Liver (tissue), 9 donors: Measurements from ENCODE around the gene CHD3. TPM values are rescaled to one million over a fixed set of nuclear protein-coding genes. Genes with fewer than 3 reads are reported as not detected.

Source experiments
- DNase-seq: peaks from one replicate; pipeline ENCODE4 v3.0.0-alpha.2; 2017; ENCODE audit warnings: low spot score
- H3K27ac ChIP-seq, 2 donors: one replicate each; pipeline ENCODE4 v1.7.0; 2013; ENCODE audit warnings: inconsistent platforms in 2 of 2, low read length in 2 of 2, control low read depth in 1 of 2, low read depth in 1 of 2, mild to moderate bottlenecking in 1 of 2
- H3K27me3 ChIP-seq, 4 donors: one replicate each; pipeline versions ENCODE4 v1.6.1 to v1.7.0; 2013; ENCODE audit warnings: low read length in 3 of 4, inconsistent platforms in 1 of 4, mild to moderate bottlenecking in 1 of 4, moderate library complexity in 1 of 4; ENCODE audit not compliant: control insufficient read depth in 4 of 4, insufficient read depth in 4 of 4
- H3K36me3 ChIP-seq, 4 donors: one replicate each; pipeline versions ENCODE4 v1.6.1 to v1.7.0; 2013; ENCODE audit warnings: low read length in 3 of 4, mild to moderate bottlenecking in 3 of 4, low read depth in 1 of 4, moderate library complexity in 1 of 4; ENCODE audit not compliant: control insufficient read depth in 4 of 4, insufficient read depth in 3 of 4
- H3K4me1 ChIP-seq, 4 donors: one replicate each; pipeline versions ENCODE4 v1.6.1 to v1.7.0; 2013; ENCODE audit warnings: low read length in 3 of 4, mild to moderate bottlenecking in 3 of 4, moderate library complexity in 1 of 4; ENCODE audit not compliant: control insufficient read depth in 4 of 4, insufficient read depth in 4 of 4
- H3K4me3 ChIP-seq, 3 donors: one replicate each; pipeline versions ENCODE4 v1.6.1 to v1.7.0; 2013; ENCODE audit warnings: low read length in 3 of 3, control low read depth in 1 of 3, low read depth in 1 of 3, mild to moderate bottlenecking in 1 of 3
- H3K9ac ChIP-seq, 2 donors: one replicate each; pipeline ENCODE4 v1.7.0; 2013; ENCODE audit warnings: low read length in 2 of 2, mild to moderate bottlenecking in 2 of 2, moderate library complexity in 2 of 2, control low read depth in 1 of 2, low read depth in 1 of 2
- H3K9me3 ChIP-seq, 4 donors: one replicate each; pipeline versions ENCODE4 v1.6.1 to v1.7.0; 2013; ENCODE audit warnings: low read length in 3 of 4; ENCODE audit not compliant: control insufficient read depth in 4 of 4
- ATF3 ChIP-seq: IDR thresholded peaks from 2 replicates; pipeline ENCODE4 v1.6.1; 2016; ENCODE audit warnings: antibody characterized with exemption
- EGR1 ChIP-seq, 2 donors: IDR thresholded peaks; 2 replicates each; pipeline ENCODE4 v1.6.1; 2016 to 2018; ENCODE audit warnings: antibody characterized with exemption in 2 of 2, low read depth in 2 of 2
- FOXA2 ChIP-seq: IDR thresholded peaks from 2 replicates; pipeline ENCODE4 v1.6.1; 2016; ENCODE audit warnings: antibody characterized with exemption
- GABPA ChIP-seq, 2 donors: IDR thresholded peaks in 1 of 2; conservative IDR thresholded peaks in 1 of 2; 2 replicates each; pipeline ENCODE4 v1.6.1; 2016; ENCODE audit warnings: antibody characterized with exemption in 2 of 2, mild to moderate bottlenecking in 1 of 2, moderate library complexity in 1 of 2
- HNF4A ChIP-seq, 2 donors: conservative IDR thresholded peaks; 2 replicates each; pipeline ENCODE4 v1.6.1; 2016; ENCODE audit warnings: antibody characterized with exemption in 2 of 2, mild to moderate bottlenecking in 2 of 2
- HNF4G ChIP-seq: IDR thresholded peaks from 2 replicates; pipeline ENCODE4 v1.6.1; 2016; ENCODE audit warnings: antibody characterized with exemption
- NR2F2 ChIP-seq: IDR thresholded peaks from 2 replicates; pipeline ENCODE4 v1.6.1; 2016; ENCODE audit warnings: antibody characterized with exemption
- RAD21 ChIP-seq, 2 donors: IDR thresholded peaks; 2 replicates each; pipeline ENCODE4 v1.6.1; 2016; ENCODE audit warnings: antibody characterized with exemption in 2 of 2, mild to moderate bottlenecking in 2 of 2
- REST ChIP-seq: IDR thresholded peaks from 2 replicates; pipeline ENCODE4 v1.6.1; 2016; ENCODE audit warnings: antibody characterized with exemption, mild to moderate bottlenecking
- RXRA ChIP-seq, 2 donors: IDR thresholded peaks; 2 replicates each; pipeline ENCODE4 v1.6.1; 2017 to 2018; ENCODE audit warnings: antibody characterized with exemption in 2 of 2, mild to moderate bottlenecking in 1 of 2
- SP1 ChIP-seq: IDR thresholded peaks from 2 replicates; pipeline ENCODE4 v1.6.1; 2018; ENCODE audit warnings: antibody characterized with exemption, mild to moderate bottlenecking
- TAF1 ChIP-seq: conservative IDR thresholded peaks from 2 replicates; pipeline ENCODE4 v1.6.1; 2016; ENCODE audit warnings: antibody characterized with exemption, mild to moderate bottlenecking
- YY1 ChIP-seq: IDR thresholded peaks from 2 replicates; pipeline ENCODE4 v1.6.1; 2016; ENCODE audit warnings: antibody characterized with exemption, mild to moderate bottlenecking
- ZBTB33 ChIP-seq: IDR thresholded peaks from 2 replicates; pipeline ENCODE4 v1.6.1; 2016; ENCODE audit warnings: antibody characterized with exemption
- WGBS: extraction: QIAGEN DNeasy Blood & Tissue Kit; methylation state at CpG from one replicate; pipeline ENCODE4 v1.1.7; 2013; 5-methylcytosine and 5-hydroxymethylcytosine counted together
- polyA plus RNA-seq, 2 donors: library from polyadenylated mRNA; stranded (reverse) in 1 of 2; unstranded in 1 of 2; fragments of 200-250 nt in 1 of 2; fragments of >200 nt in 1 of 2; fragmentation: Nextera tagmentation in 1 of 2; extraction: Ambion mirVana in 1 of 2; gene quantifications; one replicate each; pipeline versions ENCODE4 v1.2.1 to v1.2.3, GENCODE V29; 2013 to 2015
- total RNA-seq, 2 donors: library from RNA; depleted of rRNA; stranded (reverse); fragments of >200 nt; gene quantifications; one replicate each; pipeline ENCODE4 v1.2.3, GENCODE V29; 2014
- TF ChIP-seq, protein P1 (sequence below): fragments of 150-350 bp; IDR thresholded peaks from 2 replicates; pipeline ENCODE4 v1.5.1; 2017; ENCODE audit warnings: improper control_type of control experiment, low read depth, low read length; ENCODE audit not compliant: missing input control
- donor health status: healthy.
- donor health status: healthy.
- donor health status: healthy.
- donor health status: healthy.
- donor health status: healthy.

CHD3 gene
- total and polyA plus RNA-seq, 4 donors, result 1.9 to 14.4 (median 7.2) TPM

DNA sequence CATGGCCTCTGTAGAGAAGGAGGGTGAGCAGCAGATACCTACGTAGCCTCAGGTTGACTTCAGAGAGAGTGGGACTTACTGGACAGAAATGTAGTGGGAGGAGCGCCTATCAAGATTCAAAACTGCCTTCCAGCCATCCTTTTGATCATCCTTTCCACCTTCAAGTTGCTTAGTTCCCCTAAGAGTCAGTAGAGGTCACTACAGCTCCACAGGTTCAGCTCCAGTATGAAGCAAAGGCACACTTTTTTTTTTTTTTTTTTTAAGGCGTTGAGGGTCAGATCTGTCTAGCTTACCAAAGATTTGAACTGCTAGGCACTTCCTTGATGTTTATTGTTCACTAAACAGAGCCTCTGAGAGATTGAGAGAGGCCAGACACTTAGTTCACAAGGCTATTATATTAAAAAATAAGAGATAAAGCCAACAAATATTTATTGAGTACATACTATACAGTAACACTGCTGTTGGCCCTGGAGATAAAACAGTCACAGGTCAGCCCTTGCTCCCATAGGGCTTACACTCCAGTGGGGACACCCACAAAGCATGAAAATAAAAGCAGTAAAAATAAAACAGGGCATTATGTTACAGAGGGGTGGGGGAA, 24.4 kb downstream of the CHD3 start:
- no peak overlapping the region for H3K9ac ChIP-seq

GRCh38 chr17:7915179-7915610, 26.6 kb downstream of the CHD3 start:
- Histone ChIP-seq H3K27ac (peak overlapping the region; percentile 61 to 79), H3K27me3 (no peaks in the 10 kb centered on the region), H3K9ac (no peak overlapping the region), H3K36me3 (peaks cover 0 to 6% (median under 1%) of the 10 kb centered on the region in 4 donors), H3K9me3 (no peaks in the 10 kb centered on the region), H3K4me3 (peak overlapping the region; percentile 1 to 77 (median 52)), H3K4me1 (peaks cover 6 to 12% (median 9%) of the 10 kb centered on the region in 4 donors)
- no peak for DNase-seq
- 17% methylated on average over 15 of the region's 15 CpGs for WGBS
- TF ChIP-seq RXRA (IDR thresholded peaks at IDR 0.05), result no peak
- TF ChIP-seq REST, result no peak
- no peak for TF ChIP-seq FOXA2
- no peak for TF ChIP-seq EGR1 (IDR thresholded peaks at IDR 0.05; ENCODE audit: low read depth in 2 of 2)
- no peak for TF ChIP-seq YY1
- no peak for TF ChIP-seq ATF3
- no peak for TF ChIP-seq RAD21 (IDR thresholded peaks at IDR 0.05)
- TF ChIP-seq SP1, result no peak
- TF ChIP-seq TAF1, result no peak
- TF ChIP-seq NR2F2, result no peak
- TF ChIP-seq ZBTB33, result no peak

More for the DNA sequence above, 24.4 kb downstream of the CHD3 start:
- no peak for TF ChIP-seq GABPA (IDR thresholded peaks at IDR 0.05 in 1 of 2, conservative IDR thresholded peaks at IDR 0.05 in 1 of 2)
- no peak for TF ChIP-seq HNF4G
- TF ChIP-seq REST, result no peak
- TF ChIP-seq TAF1, result no peak
- TF ChIP-seq NR2F2, result peak; percentile 48
- no peak for TF ChIP-seq SP1
- TF ChIP-seq, protein P1, sequence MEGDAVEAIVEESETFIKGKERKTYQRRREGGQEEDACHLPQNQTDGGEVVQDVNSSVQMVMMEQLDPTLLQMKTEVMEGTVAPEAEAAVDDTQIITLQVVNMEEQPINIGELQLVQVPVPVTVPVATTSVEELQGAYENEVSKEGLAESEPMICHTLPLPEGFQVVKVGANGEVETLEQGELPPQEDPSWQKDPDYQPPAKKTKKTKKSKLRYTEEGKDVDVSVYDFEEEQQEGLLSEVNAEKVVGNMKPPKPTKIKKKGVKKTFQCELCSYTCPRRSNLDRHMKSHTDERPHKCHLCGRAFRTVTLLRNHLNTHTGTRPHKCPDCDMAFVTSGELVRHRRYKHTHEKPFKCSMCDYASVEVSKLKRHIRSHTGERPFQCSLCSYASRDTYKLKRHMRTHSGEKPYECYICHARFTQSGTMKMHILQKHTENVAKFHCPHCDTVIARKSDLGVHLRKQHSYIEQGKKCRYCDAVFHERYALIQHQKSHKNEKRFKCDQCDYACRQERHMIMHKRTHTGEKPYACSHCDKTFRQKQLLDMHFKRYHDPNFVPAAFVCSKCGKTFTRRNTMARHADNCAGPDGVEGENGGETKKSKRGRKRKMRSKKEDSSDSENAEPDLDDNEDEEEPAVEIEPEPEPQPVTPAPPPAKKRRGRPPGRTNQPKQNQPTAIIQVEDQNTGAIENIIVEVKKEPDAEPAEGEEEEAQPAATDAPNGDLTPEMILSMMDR, result peak; percentile 80
- TF ChIP-seq EGR1 (IDR thresholded peaks at IDR 0.05; ENCODE audit: low read depth in 2 of 2), result no peak
- TF ChIP-seq RAD21 (IDR thresholded peaks at IDR 0.05), result peak; percentile 94 to 95
- peak; percentile 9 to 52 for TF ChIP-seq RXRA (IDR thresholded peaks at IDR 0.05)
- peak in 1 of 2 donors; percentile 14 for TF ChIP-seq HNF4A (conservative IDR thresholded peaks at IDR 0.05)
- Histone ChIP-seq H3K27ac (no peak overlapping the region), H3K4me3 (no peak overlapping the region), H3K36me3 (peaks cover 0 to 10% (median 2%) of the 10 kb centered on the region in 4 donors), H3K27me3 (no peaks in the 10 kb centered on the region), H3K4me1 (peaks cover 6 to 12% (median 9%) of the 10 kb centered on the region in 4 donors), H3K9me3 (no peaks in the 10 kb centered on the region)
- no peak for DNase-seq
- 45% methylated on average over 3 of the region's 3 CpGs for WGBS
